ENCODE data around the gene CDK6. TPM values are rescaled to one million over a fixed set of nuclear protein-coding genes. Genes with fewer than 3 reads are reported as not detected.

The CDK6 gene
- total RNA-seq, 1 donor from 2014 or later, result 274 TPM

- H3K9me3 Mint-ChIP-seq, result no peaks in the 10 kb centered on the region
- H3K36me3 Mint-ChIP-seq (ENCODE audit: low read depth), result no peaks in the 10 kb centered on the region
- H3K27me3 Mint-ChIP-seq, result no peaks in the 10 kb centered on the region
- no peak for DNase-seq
- no peak overlapping the region for H3K27ac Mint-ChIP-seq
- peaks cover 8% of the 10 kb centered on the region for H3K4me1 Mint-ChIP-seq
- no peak overlapping the region for H3K4me3 Mint-ChIP-seq
- intact Hi-C loops (cut with micrococcal nuclease), result no loop called here
Measured at GRCh38 chr7:92594746-92595145, 241.6 kb downstream of the CDK6 start.

GRCh38 chr7:92590711-92591310 lies 245.6 kb downstream of the CDK6 start:
- Mint-ChIP-seq H3K27me3 (no peaks in the 10 kb centered on the region), H3K4me1 (peaks cover 35% of the 10 kb centered on the region), H3K27ac (peak overlapping the region; percentile 30), H3K4me3 (peak overlapping the region; percentile 97), H3K9me3 (no peaks in the 10 kb centered on the region), H3K36me3 (ENCODE audit: low read depth) (peaks cover 18% of the 10 kb centered on the region)
- no peak for DNase-seq
- intact Hi-C loops (cut with micrococcal nuclease), result loop anchor here (1.0 to 2.0 kb wide), 3 partner anchors 20 to 243 kb away; partner anchors contain the start of genes PEX1 and RBM48

- H3K27me3 Mint-ChIP-seq, result no peaks in the 10 kb centered on the region
- no peak for DNase-seq
- intact Hi-C loops (cut with micrococcal nuclease), result loop anchor here (5.0 kb wide), 3 partner anchors 313 to 643 kb away; partner anchors contain the start of genes ANKIB1, KRIT1 and VPS50
- peaks cover 41% of the 10 kb centered on the region for H3K4me1 Mint-ChIP-seq
- H3K4me3 Mint-ChIP-seq, result peak overlapping the region; percentile 97
- no peaks in the 10 kb centered on the region for H3K9me3 Mint-ChIP-seq
- H3K27ac Mint-ChIP-seq, result peak overlapping the region; percentile 98
- H3K36me3 Mint-ChIP-seq (ENCODE audit: low read depth), result peaks cover 27% of the 10 kb centered on the region
Measured at GRCh38 chr7:92589056-92589455, 247.3 kb downstream of the CDK6 start.

- Mint-ChIP-seq H3K27ac (peak overlapping the region; percentile 98), H3K27me3 (no peaks in the 10 kb centered on the region), H3K36me3 (ENCODE audit: low read depth) (peaks cover 29% of the 10 kb centered on the region), H3K4me1 (peaks cover 41% of the 10 kb centered on the region), H3K9me3 (no peaks in the 10 kb centered on the region), H3K4me3 (peak overlapping the region; percentile 97)
- peak; percentile 66 for DNase-seq
- intact Hi-C loops (cut with micrococcal nuclease), result loop anchor here (5.0 kb wide), 3 partner anchors 314 to 644 kb away; partner anchors contain the start of genes ANKIB1, KRIT1 and VPS50
Measured at GRCh38 chr7:92588561-92588960, 247.8 kb downstream of the CDK6 start.

GRCh38 chr7:92586841-92587240 lies 249.5 kb downstream of the CDK6 start:
- no peak for DNase-seq
- peak overlapping the region; percentile 68 for H3K27ac Mint-ChIP-seq
- peak overlapping the region; percentile 35 for H3K4me3 Mint-ChIP-seq
- H3K9me3 Mint-ChIP-seq, result no peaks in the 10 kb centered on the region
- H3K4me1 Mint-ChIP-seq, result peaks cover 49% of the 10 kb centered on the region
- peaks cover 38% of the 10 kb centered on the region for H3K36me3 Mint-ChIP-seq (ENCODE audit: low read depth)
- intact Hi-C loops (cut with micrococcal nuclease), result loop anchor here (5.0 kb wide), 3 partner anchors 315 to 645 kb away; partner anchors contain the start of genes ANKIB1, KRIT1 and VPS50
- no peaks in the 10 kb centered on the region for H3K27me3 Mint-ChIP-seq

GRCh38 chr7:92586403-92586802 lies 250.0 kb downstream of the CDK6 start:
- Mint-ChIP-seq H3K4me1 (peaks cover 49% of the 10 kb centered on the region), H3K4me3 (peak overlapping the region; percentile 23), H3K36me3 (ENCODE audit: low read depth) (peaks cover 39% of the 10 kb centered on the region), H3K27ac (peak overlapping the region; percentile 68), H3K9me3 (no peaks in the 10 kb centered on the region), H3K27me3 (no peaks in the 10 kb centered on the region)
- no peak for DNase-seq
- intact Hi-C loops (cut with micrococcal nuclease), result loop anchor here (5.0 kb wide), 3 partner anchors 316 to 646 kb away; partner anchors contain the start of genes ANKIB1, KRIT1 and VPS50

- Mint-ChIP-seq H3K27me3 (no peaks in the 10 kb centered on the region), H3K4me3 (no peak overlapping the region), H3K4me1 (peaks cover 45% of the 10 kb centered on the region), H3K36me3 (ENCODE audit: low read depth) (peaks cover 46% of the 10 kb centered on the region), H3K27ac (no peak overlapping the region), H3K9me3 (no peaks in the 10 kb centered on the region)
- intact Hi-C loops (cut with micrococcal nuclease), result loop anchor here (5.0 kb wide), 3 partner anchors 317 to 647 kb away; partner anchors contain the start of genes ANKIB1, KRIT1 and VPS50
- peak; percentile 61 for DNase-seq
Measured at GRCh38 chr7:92584953-92585352, 251.4 kb downstream of the CDK6 start.

GRCh38 chr7:92582948-92583347 lies 253.4 kb downstream of the CDK6 start:
- H3K27ac Mint-ChIP-seq, result no peak overlapping the region
- H3K27me3 Mint-ChIP-seq, result no peaks in the 10 kb centered on the region
- DNase-seq, result peak; percentile 9
- H3K36me3 Mint-ChIP-seq (ENCODE audit: low read depth), result peaks cover 49% of the 10 kb centered on the region
- intact Hi-C loops (cut with micrococcal nuclease), result no loop called here
- no peaks in the 10 kb centered on the region for H3K9me3 Mint-ChIP-seq
- peaks cover 33% of the 10 kb centered on the region for H3K4me1 Mint-ChIP-seq
- no peak overlapping the region for H3K4me3 Mint-ChIP-seq

GRCh38 chr7:92576296-92576695 lies 260.1 kb downstream of the CDK6 start:
- Mint-ChIP-seq H3K9me3 (peaks cover 3% of the 10 kb centered on the region), H3K4me3 (no peak overlapping the region), H3K36me3 (ENCODE audit: low read depth) (peaks cover 49% of the 10 kb centered on the region), H3K27me3 (no peaks in the 10 kb centered on the region), H3K4me1 (peaks cover 2% of the 10 kb centered on the region), H3K27ac (no peak overlapping the region)
- intact Hi-C loops (cut with micrococcal nuclease), result no loop called here
- DNase-seq, result peak; percentile 43

- intact Hi-C loops (cut with micrococcal nuclease), result no loop called here
- peaks cover under 1% of the 10 kb centered on the region for H3K4me1 Mint-ChIP-seq
- peaks cover 2% of the 10 kb centered on the region for H3K9me3 Mint-ChIP-seq
- H3K4me3 Mint-ChIP-seq, result no peak overlapping the region
- H3K36me3 Mint-ChIP-seq (ENCODE audit: low read depth), result peaks cover 46% of the 10 kb centered on the region
- no peak for DNase-seq
- H3K27me3 Mint-ChIP-seq, result no peaks in the 10 kb centered on the region
- no peak overlapping the region for H3K27ac Mint-ChIP-seq
Measured at GRCh38 chr7:92569137-92569536, 267.2 kb downstream of the CDK6 start.

GRCh38 chr7:92567460-92567859 lies 268.9 kb downstream of the CDK6 start:
- Mint-ChIP-seq H3K27ac (no peak overlapping the region), H3K4me3 (no peak overlapping the region), H3K36me3 (ENCODE audit: low read depth) (peaks cover 52% of the 10 kb centered on the region), H3K27me3 (no peaks in the 10 kb centered on the region), H3K9me3 (no peaks in the 10 kb centered on the region), H3K4me1 (no peaks in the 10 kb centered on the region)
- DNase-seq, result no peak
- intact Hi-C loops (cut with micrococcal nuclease), result no loop called here

GRCh38 chr7:92563345-92563744 lies 273.0 kb downstream of the CDK6 start:
- Mint-ChIP-seq H3K4me3 (no peak overlapping the region), H3K27me3 (no peaks in the 10 kb centered on the region), H3K27ac (no peak overlapping the region), H3K36me3 (ENCODE audit: low read depth) (peaks cover 45% of the 10 kb centered on the region), H3K4me1 (no peaks in the 10 kb centered on the region), H3K9me3 (no peaks in the 10 kb centered on the region)
- peak; percentile 45 for DNase-seq
- intact Hi-C loops (cut with micrococcal nuclease), result no loop called here

- H3K27me3 Mint-ChIP-seq, result no peaks in the 10 kb centered on the region
- H3K4me1 Mint-ChIP-seq, result no peaks in the 10 kb centered on the region
- no peak overlapping the region for H3K27ac Mint-ChIP-seq
- peaks cover 37% of the 10 kb centered on the region for H3K36me3 Mint-ChIP-seq (ENCODE audit: low read depth)
- DNase-seq, result no peak
- intact Hi-C loops (cut with micrococcal nuclease), result no loop called here
- no peak overlapping the region for H3K4me3 Mint-ChIP-seq
- H3K9me3 Mint-ChIP-seq, result no peaks in the 10 kb centered on the region
Measured at GRCh38 chr7:92560602-92561001, 275.8 kb downstream of the CDK6 start.

- H3K4me1 Mint-ChIP-seq, result no peaks in the 10 kb centered on the region
- peaks cover 18% of the 10 kb centered on the region for H3K36me3 Mint-ChIP-seq (ENCODE audit: low read depth)
- intact Hi-C loops (cut with micrococcal nuclease), result no loop called here
- H3K9me3 Mint-ChIP-seq, result no peaks in the 10 kb centered on the region
- DNase-seq, result no peak
- no peak overlapping the region for H3K4me3 Mint-ChIP-seq
- no peaks in the 10 kb centered on the region for H3K27me3 Mint-ChIP-seq
- H3K27ac Mint-ChIP-seq, result no peak overlapping the region
Measured at GRCh38 chr7:92557808-92558362, 278.5 kb downstream of the CDK6 start.

Data from activated CD4-positive, alpha-beta T cell treated with anti-CD3 and anti-CD28 coated beads, Interleukin-2, amount 10 ng/mL, durations not matched to agents 24 days and 14 days (primary cell).